Jurkat, Clone E6-1 (cell line): Measurements from ENCODE around the gene TOP2B. TPM values are rescaled to one million over a fixed set of nuclear protein-coding genes. Genes with fewer than 3 reads are reported as not detected.

ENCODE experiments used
- DNase-seq: peaks from one replicate; pipeline ENCODE4 v3.0.0-alpha.2; 2011; ENCODE audit warnings: low read depth, low spot score
- H3K4me3 ChIP-seq: 2 replicates; pipeline ENCODE4 v1.5.1; 2011; ENCODE audit warnings: mild to moderate bottlenecking, low read length, control low read depth, moderate library complexity
- polyA plus RNA-seq: library from polyadenylated mRNA; unstranded; fragments of >200 nt; gene quantifications from one replicate; pipeline ENCODE4 v1.2.1, GENCODE V29; 2012; ENCODE audit warnings: missing spikeins; ENCODE audit not compliant: insufficient read length, insufficient read depth

The TOP2B gene, protein sequence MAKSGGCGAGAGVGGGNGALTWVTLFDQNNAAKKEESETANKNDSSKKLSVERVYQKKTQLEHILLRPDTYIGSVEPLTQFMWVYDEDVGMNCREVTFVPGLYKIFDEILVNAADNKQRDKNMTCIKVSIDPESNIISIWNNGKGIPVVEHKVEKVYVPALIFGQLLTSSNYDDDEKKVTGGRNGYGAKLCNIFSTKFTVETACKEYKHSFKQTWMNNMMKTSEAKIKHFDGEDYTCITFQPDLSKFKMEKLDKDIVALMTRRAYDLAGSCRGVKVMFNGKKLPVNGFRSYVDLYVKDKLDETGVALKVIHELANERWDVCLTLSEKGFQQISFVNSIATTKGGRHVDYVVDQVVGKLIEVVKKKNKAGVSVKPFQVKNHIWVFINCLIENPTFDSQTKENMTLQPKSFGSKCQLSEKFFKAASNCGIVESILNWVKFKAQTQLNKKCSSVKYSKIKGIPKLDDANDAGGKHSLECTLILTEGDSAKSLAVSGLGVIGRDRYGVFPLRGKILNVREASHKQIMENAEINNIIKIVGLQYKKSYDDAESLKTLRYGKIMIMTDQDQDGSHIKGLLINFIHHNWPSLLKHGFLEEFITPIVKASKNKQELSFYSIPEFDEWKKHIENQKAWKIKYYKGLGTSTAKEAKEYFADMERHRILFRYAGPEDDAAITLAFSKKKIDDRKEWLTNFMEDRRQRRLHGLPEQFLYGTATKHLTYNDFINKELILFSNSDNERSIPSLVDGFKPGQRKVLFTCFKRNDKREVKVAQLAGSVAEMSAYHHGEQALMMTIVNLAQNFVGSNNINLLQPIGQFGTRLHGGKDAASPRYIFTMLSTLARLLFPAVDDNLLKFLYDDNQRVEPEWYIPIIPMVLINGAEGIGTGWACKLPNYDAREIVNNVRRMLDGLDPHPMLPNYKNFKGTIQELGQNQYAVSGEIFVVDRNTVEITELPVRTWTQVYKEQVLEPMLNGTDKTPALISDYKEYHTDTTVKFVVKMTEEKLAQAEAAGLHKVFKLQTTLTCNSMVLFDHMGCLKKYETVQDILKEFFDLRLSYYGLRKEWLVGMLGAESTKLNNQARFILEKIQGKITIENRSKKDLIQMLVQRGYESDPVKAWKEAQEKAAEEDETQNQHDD (N-terminal part only)
- polyA plus RNA-seq, result 126 TPM

DNA sequence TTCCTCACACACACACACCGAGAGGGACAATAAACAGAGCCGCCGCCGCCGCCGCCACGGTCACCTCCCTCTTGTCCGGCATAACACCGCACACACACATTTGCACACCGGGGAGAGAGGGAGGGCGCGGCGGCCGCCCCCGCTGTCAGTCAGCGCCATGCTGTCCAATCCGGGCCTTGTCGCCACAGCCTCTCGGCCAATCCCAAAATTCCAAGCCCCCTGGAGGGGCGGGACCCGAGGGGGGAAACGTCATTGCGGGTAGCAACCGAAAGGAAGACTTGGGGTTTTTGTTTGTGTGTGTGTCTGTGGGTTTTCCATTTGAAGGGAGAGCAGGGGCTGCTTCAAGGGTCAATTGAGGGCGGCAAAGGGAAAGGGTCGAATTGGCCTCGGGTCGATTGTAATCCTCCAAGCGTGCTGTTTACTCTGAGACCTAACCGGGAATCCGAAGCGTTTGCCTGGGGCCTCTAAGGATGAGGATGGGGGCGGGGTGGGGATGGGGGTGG is at the start of gene TOP2B:
TOP2B (minus strand) TSS at position 96 of the 503 bp plus-strand sequence. CDS start 610 bp downstream, outside the sequence.
- peak; percentile 93 for DNase-seq
- H3K4me3 ChIP-seq, result peak within 1 kb of the TSS; percentile 80

DNA sequence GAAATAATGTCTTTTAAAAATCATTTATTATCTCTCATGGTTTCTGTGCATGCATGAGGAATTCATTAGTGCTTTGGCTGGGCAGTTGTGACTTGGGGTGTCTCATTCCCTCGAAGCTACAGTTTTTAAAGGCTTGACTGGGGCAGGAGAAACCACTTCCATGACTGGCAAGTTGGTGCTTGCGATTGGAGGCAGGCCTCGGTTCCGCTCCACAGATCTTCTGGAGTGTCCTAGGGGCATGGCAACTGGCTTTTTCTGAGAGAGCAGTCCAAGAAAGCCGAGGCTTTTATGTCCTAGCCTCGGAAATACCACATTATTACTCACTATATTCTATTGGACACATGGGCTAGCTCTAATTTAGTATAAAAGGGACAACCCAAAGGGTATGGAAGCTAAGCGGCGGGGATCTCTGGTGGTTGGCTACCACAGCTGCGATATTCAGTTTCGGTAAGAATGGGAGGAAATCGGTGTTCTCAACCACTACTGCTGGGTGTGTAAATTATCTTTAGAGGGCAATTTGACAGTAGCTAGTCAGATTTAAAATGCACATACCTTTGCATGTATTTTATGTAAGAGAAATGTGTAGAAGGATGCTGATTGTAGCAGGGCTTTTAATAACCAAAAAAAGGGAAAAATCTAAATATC is 48.8 kb upstream of the TOP2B start:
- no peak for DNase-seq
- no peak overlapping the region for H3K4me3 ChIP-seq

DNA sequence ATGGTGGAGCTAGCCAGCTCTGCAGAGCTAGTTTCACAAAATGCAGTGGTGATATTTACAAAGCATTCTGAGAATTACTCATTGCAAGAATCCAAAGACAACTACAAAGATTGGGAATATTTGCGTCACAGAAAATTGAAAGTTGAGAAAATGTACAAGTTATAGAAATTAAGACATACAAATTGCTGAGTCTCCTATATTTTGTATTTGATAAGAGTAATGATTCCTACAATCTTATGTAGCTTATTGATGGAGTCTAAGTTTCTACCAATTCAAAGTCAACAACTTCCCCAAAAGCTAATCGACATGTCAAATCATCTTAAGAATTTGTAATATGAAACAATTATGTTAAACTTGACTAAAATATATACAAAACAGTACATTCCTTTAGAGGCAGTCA is 46.4 kb upstream of the TOP2B start:
- H3K4me3 ChIP-seq, result no peak overlapping the region
- no peak for DNase-seq

DNA sequence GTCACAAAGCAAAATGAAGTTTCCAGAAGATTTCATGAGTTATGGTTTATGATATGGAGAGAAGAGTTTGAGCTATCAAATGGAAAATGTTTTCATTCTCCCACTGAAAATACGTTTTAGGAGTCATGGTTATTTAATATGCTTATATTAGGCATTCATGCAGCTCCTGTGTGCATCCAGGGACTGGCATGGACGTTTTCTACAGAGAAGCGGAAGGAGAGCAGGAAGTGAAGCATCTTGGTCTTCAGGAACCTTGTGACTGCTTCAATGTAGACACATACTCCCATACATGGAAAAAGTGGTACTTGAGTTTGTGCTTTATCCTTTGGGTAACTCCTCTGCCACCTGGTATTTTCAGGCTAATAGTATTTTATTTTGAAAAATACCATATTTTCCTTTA is 43.3 kb upstream of the TOP2B start:
- no peak overlapping the region for H3K4me3 ChIP-seq
- no peak for DNase-seq

DNA sequence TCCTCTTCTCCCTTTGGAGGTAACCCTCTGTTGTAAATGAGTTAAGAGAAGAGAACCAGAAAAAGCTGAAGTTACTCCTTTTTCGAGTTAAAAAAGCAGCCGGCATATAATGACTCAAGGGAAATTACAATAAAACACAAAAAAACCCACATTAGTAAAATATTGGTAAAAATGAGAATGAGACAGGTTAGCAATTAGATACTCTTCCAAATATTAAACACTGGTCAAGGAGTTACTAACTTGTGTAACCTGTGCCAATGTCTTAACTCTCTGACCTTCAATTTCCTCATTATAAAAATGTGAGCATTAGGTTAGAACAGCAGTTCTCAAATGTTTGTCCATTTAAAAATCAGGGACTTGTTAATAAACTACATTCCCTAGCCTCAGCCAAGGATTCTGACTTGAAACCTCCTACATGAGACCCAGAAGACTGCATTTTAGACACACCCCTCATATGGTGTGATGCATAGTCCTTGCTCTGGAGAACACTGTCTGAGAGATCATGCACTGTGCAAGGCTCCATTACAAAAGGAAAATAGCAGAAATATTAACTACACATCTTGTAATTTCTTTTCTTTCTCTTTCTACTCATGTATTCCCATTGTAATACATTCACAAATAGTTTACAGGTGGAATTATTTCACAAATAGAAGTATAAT is 42.7 kb upstream of the TOP2B start:
- H3K4me3 ChIP-seq, result no peak overlapping the region
- DNase-seq, result no peak

DNA sequence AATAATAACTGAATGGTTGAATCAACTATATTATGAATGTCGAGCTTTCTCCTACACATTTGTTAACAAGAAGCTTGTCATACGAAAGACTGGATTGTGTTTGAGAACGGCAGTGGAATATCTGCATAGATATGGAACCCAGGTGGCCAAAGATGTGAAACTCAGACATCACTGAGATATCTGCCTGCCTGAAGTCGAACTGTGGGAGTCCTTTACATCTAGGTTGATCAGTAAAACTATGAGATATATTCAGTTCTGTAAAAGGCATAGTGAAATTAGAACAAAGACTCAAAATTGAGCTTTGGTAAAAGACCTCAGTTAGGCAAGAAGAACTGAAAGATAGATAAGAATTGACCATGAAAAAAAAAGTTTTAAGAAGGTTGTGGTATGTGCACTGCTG is 41.5 kb upstream of the TOP2B start:
- H3K4me3 ChIP-seq, result no peak overlapping the region
- no peak for DNase-seq

DNA sequence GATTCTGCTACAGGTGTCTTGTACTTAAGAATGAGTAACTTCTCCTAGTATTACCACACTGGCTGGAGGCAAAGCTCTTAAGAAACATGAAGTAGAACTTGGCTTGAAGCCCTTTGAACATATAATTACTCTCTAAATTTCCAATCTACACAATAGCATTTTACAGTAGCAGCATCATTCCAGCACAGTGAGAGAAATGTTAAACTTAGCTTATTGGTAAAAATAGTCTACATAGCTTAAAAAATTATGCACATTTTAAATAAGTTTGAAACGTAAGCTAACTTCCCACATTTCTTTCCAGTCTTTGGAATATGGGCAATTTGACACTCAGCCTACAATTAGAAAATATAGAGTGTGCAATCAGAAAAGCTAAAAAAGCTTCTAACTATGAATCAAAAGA is 32.8 kb upstream of the TOP2B start:
- no peak for DNase-seq
- H3K4me3 ChIP-seq, result no peak overlapping the region

DNA sequence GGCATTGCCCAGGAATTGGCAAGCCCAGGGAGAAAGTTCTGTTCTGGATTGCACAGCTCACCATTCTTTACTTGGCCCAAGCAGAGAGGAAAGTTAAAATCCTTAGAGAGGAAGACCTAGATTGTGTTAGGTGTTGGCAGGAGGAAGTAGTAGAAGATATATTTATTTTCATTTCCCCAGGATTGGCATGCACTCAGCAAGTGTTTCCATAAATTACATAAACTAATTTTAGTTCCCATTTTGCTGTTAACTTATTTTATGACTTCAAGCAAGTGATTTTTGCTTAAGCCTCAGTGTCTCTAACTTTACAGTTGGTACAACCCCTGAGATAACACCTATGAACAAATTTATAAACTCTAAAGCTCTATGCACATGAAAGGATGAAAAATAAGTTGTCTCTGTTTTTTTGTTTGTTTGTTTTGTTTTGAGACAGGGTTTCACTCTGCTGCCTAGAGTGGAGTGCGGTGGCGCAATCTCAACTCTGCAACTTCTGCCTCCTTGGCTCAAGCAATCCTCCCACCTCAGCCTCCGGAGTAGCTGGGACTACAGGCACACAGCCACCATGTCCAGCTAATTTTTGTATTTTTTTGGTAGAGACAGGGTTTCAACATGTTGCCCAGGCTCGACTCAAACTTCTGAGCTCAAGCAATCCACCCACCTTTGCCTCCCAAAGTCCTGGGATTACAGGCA is 31.2 kb upstream of the TOP2B start:
- DNase-seq, result no peak
- no peak overlapping the region for H3K4me3 ChIP-seq

DNA sequence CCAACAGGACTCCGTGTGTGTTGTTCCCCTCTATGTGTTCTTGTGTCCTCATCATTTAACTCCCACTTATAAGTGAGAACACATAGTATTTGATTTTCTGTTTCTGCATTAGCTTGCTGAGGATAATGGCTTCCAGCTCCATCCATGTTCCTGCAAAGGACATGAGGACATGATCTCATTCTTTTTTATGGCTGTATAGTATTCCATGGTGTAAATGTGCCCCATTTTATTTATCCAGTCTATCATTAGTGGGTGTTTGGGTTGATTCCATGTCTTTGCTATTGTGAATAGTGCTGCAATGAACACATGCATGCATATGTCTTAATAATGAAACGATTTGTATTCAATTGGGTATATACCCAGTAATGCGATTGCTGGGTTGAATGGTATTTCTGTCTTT is 28.5 kb upstream of the TOP2B start:
- DNase-seq, result no peak
- H3K4me3 ChIP-seq, result no peak overlapping the region

DNA sequence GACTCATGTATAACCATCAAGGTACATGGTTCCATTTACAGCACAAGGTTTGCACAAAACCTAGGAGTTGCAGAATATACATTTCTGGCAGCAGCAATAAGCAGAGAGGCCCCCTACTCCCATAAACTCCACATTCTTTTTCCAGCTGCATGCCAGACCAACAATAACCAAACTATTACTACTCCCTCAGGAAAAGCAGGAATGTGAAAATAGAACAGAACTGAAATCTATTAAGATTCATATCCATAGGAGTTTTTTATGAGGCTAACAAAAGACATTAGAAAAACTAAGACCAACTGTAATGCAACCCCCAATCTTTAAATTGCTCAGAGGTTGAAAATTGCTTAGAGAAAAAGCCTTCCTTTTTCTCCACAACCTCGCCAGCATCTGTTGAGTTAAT is 27.6 kb upstream of the TOP2B start:
- no peak overlapping the region for H3K4me3 ChIP-seq

DNA sequence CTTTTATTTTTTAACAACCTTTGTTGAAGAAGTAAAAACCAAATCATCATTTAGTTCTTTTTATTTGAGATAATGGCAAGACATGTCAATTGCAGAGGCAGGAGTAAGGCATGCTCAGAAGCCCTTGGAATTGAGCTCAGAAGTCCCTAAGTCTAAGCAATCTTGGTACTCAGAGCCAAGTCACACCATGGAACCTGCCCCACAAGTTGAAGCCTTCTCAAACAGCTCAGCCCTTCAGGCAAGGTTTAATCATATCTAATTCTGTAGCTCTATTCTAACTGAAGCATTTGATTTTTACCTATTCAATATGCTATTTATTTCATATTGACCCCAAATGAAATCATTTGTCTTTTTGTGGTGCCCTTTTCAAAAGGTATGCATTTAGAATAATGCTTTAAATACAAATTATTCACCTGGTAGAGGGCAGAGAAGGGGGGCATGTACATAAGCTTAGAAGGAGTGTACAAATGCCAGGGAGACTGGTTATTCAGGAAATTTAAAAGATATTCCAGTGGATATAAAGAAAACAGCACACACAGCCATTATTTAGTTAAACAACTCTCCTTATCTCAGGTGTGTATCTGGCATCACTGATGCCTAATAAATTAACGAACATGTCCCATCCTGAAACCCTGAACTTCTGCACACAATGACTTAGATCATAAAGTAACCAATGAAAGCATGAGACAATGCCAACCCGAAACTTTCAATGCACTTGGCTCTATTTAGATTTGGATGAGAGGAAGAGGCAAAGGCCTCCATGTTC is 26.2 kb upstream of the TOP2B start:
- no peak for DNase-seq
- H3K4me3 ChIP-seq, result no peak overlapping the region

More for the DNA sequence above, 27.6 kb upstream of the TOP2B start:
- no peak for DNase-seq

DNA sequence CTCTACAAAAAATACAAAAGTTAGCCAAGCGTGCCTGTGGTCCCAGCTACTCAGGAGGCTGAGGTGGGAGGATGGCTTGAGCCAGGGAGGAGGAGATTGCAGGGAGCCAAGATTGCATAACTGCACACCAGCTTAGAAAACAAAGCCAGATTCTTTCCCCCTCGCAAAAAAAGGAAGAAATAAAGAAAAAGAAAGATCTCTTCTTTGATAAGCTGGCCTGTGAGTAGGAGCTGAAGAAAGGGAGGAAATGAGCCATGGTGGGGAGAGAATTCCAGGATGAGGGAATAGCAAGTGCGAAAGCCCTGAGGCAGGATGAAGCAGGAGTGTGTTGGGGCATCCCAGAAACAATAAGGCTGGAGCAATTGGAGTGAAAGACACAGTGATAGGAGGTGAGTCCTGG is 24.5 kb upstream of the TOP2B start:
- H3K4me3 ChIP-seq, result no peak overlapping the region
- DNase-seq, result no peak

DNA sequence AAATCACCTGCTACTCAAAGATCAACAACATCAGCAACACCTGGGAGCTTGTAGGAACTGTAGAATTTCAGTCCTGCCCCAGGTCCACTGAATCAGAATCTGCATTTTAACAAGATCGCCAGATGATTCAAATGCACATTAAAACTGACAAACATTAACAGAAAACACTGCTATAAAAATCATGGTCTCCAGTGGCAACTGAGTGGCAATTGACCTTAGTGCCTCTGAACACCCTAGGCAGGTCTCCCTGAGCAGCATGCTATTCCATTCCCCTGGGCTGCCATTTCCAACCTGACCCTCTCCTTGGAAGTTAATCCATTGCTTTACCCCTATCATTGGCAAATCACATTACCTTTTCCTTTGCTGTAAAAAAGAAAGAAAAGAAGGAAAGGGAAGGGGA is 23.0 kb upstream of the TOP2B start:
- DNase-seq, result no peak
- no peak overlapping the region for H3K4me3 ChIP-seq

DNA sequence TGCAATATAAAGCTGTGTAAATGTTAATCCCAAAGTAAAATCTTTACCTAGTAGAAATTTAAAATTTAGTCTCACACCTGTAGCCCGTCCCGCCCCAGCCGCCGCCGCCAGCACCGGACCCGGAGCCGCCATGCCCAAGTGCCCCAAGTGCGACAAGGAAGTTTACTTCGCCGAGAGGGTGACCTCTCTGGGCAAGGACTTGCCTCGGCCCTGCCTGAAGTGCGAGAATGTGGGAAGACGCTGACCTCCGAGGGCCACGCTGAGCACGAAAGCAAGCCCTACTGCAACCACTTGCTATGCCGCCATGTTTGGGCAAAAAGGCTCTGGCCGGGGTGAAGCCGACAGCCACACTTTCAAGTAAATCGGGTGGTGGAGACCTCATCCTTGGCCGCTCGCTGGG is 22.1 kb upstream of the TOP2B start:
- H3K4me3 ChIP-seq, result no peak overlapping the region
- DNase-seq, result no peak

DNA sequence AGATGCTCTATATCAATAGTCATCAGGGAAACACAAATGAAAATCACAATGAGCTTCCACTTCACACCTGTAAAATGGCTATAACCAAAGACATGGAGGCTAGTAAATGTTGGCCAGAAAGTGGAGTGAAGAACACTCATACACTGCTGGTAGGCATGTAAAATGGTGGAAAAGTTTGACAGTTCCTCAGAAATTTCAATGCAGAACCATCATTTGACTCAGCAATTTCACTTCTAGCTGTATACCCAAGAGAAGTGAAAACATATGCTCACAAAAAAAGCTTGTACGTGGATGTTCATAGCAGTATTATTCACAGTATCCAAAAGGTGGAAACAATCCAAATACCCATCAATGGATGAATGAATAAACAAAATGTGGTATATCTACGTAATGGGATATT is 19.2 kb upstream of the TOP2B start:
- H3K4me3 ChIP-seq, result no peak overlapping the region
- no peak for DNase-seq

DNA sequence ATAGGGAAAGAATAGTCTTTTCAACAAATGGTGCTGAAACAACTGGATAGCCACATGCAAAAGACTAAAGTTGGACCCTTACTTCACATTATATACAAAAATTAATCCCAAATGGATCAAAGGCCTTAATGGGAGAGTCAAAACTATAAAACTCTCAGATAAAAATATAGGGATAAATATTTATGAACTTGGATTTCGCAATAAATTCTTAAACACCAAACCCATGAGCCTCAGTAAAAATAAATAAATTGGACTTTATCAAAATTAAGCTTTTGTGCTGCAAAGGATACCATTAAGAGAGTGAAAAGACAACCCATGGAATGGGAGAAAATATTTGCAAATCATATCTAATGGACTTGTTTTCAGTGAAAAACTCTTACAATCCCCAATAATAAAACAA is 18.7 kb upstream of the TOP2B start:
- no peak for DNase-seq
- H3K4me3 ChIP-seq, result no peak overlapping the region

DNA sequence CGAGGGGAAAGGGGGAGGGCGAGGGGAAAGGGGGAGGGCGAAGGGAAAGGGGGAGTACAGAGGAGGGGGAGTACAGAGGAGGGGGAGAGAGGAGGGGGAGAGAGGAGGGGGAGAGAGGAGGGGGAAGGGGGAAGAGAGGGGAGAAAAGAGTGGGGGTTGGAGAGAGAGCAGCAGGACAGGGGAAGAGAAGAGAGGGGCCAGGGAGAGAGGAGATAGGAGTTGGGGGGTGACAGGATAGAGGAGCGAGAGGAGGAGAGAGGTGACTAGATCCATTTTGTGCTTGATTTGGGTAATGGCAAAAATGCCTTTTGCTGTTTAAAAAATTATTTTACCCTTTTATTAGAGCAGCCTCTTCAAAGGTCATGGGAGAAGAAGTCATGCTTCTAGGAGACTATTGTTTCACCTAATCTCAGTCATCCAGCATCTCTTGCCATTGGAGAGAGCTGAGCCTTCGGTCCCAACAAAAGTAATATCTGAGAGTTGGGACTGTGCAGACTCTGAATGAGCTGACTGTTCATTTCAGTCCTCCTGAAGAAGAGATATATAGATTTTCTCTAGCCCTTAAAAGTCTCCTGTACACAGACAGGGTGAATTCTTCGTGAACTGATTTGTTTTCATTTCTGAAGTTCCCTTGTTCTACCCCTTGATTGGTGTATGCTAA is 15.1 kb upstream of the TOP2B start:
- no peak overlapping the region for H3K4me3 ChIP-seq
- DNase-seq, result no peak
